ENCODE results near the gene P2RY6. TPM values are rescaled to one million over a fixed set of nuclear protein-coding genes. Genes with fewer than 3 reads are reported as not detected.
A peak's percentile ranks its signal among the peaks of the same experiment; 100 is the strongest.

Gene P2RY6
- total RNA-seq, 2 experiments from 2014 or later = not detected

- Mint-ChIP-seq H3K4me1 (ENCODE audit: low read depth) (no peaks in the 10 kb centered on the region), H3K9me3 (no peaks in the 10 kb centered on the region), H3K27me3 (no peaks in the 10 kb centered on the region), H3K4me3 (no peak overlapping the region), H3K36me3 (no peaks in the 10 kb centered on the region), H3K27ac (no peak overlapping the region)
- ChIA-PET CTCF (interaction anchor here (1.2 kb wide), 2 partner anchors 25 to 29 kb away, joined by 3 to 4 read pairs; no protein-coding TSS in a partner anchor), POLR2A (interaction anchor here (0.6 to 0.8 kb wide), 2 partner anchors 12 to 85 kb away, joined by 3 read pairs; no protein-coding TSS in a partner anchor)
- intact Hi-C loops (cut with micrococcal nuclease) = no loop called here
- no peak for DNase-seq
These were observed 59.2 kb downstream of the P2RY6 start for GRCh38 chr11:73331138-73331916.

GRCh38 chr11:73333173-73333572 lies 61.0 kb downstream of the P2RY6 start:
- no peaks in the 10 kb centered on the region for H3K36me3 Mint-ChIP-seq
- DNase-seq = no peak
- CTCF ChIA-PET = interaction anchor here (1.0 to 6.2 kb wide), 2 partner anchors 19 to 26 kb away, joined by 3 to 123 read pairs; partner anchors contain the start of gene ARHGEF17
- intact Hi-C loops (cut with micrococcal nuclease) = no loop called here
- H3K27me3 Mint-ChIP-seq = no peaks in the 10 kb centered on the region
- POLR2A ChIA-PET = no interaction called here
- no peaks in the 10 kb centered on the region for H3K9me3 Mint-ChIP-seq
- no peaks in the 10 kb centered on the region for H3K4me1 Mint-ChIP-seq (ENCODE audit: low read depth)
- H3K4me3 Mint-ChIP-seq = no peak overlapping the region
- no peak overlapping the region for H3K27ac Mint-ChIP-seq

DNA sequence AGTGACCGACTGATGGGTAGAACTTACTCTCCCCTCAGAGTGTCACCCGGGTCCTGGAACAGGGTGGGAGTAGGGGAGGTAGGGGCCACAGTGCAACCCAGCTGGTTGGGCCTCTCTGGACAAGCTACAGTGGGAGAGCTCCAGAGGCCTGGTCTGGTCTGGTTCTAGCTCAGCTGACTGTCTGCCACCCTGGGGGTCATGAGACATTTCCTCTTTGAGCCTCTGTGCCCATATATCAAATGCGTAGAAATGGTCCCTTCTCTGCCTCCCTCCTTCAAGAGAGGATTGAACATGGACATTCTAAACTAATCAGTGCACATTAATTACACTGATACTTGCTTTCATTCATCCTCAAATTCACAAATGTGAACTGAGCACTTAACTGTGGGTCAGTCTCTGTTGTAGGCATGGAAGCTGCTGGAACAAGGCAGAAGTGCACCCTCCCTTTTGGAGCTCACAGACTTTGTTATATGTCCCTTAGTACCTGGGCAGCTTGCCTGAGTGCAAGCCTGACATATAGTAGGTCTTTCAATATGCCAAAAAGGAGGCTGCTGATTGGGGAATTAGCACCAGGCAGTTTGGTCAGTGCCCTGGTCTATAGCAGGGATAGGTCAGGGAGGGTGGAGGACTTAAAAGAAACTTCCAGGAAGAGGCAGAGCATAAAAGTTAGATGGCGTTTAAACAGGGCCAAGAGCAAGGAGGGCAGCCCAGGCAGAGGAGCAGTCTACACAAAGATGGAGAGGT lies 61.7 kb downstream of the P2RY6 start:
- Mint-ChIP-seq H3K27ac (no peak overlapping the region), H3K36me3 (no peaks in the 10 kb centered on the region), H3K9me3 (no peaks in the 10 kb centered on the region), H3K4me3 (no peak overlapping the region), H3K4me1 (ENCODE audit: low read depth) (no peaks in the 10 kb centered on the region), H3K27me3 (no peaks in the 10 kb centered on the region)
- POLR2A ChIA-PET = no interaction called here
- CTCF ChIA-PET = interaction anchor here (0.5 to 6.2 kb wide), 4 partner anchors 27 to 381 kb away, joined by 3 to 123 read pairs (median 16); partner anchors contain the start of gene ARHGEF17
- intact Hi-C loops (cut with micrococcal nuclease) = loop anchor here (2.0 kb wide), 1 partner anchor 39 kb away; no protein-coding TSS in a partner anchor
- DNase-seq = no peak

DNA sequence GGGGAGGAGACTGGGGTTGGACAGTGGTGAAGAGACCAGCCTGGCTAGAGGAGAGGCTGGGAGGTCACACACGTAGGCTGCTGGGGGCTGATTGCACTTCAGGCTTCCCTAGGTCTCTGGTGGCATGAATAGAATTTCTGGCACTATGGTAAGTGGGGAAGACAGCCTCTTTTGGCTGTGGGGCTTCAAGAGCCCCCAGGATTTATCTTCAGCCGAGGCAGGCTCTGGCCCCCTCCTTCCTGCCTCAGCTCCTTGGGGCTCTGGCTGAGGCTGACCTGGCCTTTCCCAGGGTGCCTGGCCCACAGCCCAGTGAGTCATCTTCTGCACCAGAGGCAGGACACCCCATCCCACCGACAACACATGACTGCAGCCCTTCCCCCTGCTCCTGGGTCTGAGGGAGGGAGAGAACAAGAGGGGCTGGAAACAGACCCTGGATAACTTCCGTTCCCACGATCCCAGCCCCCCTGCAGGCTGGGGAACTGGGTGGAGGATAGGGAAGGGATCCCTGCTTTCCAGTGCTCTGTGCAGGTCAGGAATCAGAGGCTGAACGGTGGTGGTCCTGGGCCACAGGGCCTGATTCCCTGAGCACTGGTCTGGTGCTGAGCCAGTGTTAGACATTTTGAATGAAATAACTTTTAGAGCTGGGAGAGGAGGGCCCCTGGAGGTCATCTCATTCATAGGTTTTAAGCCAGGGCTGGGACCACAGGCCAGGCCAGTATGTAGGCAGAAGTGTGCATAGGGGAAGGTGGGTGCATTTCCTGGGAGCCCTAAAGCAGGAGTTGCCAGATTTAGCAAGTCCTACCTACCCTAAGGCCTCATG lies 62.5 kb downstream of the P2RY6 start:
- intact Hi-C loops (cut with micrococcal nuclease) = loop anchor here (1.0 to 5.0 kb wide), 3 partner anchors 27 to 147 kb away; no protein-coding TSS in a partner anchor
- ChIA-PET POLR2A (interaction anchor here (1.4 kb wide), 1 partner anchor 27 kb away, joined by 5 read pairs; no protein-coding TSS in a partner anchor), CTCF (interaction anchor here (0.5 to 6.2 kb wide), 23 partner anchors 8 to 381 kb away, joined by 3 to 123 read pairs (median 4); partner anchors contain the start of gene ARHGEF17)
- Mint-ChIP-seq H3K4me3 (no peak overlapping the region), H3K27me3 (no peaks in the 10 kb centered on the region), H3K36me3 (no peaks in the 10 kb centered on the region), H3K9me3 (no peaks in the 10 kb centered on the region), H3K4me1 (ENCODE audit: low read depth) (no peaks in the 10 kb centered on the region), H3K27ac (no peak overlapping the region)
- DNase-seq = no peak

DNA sequence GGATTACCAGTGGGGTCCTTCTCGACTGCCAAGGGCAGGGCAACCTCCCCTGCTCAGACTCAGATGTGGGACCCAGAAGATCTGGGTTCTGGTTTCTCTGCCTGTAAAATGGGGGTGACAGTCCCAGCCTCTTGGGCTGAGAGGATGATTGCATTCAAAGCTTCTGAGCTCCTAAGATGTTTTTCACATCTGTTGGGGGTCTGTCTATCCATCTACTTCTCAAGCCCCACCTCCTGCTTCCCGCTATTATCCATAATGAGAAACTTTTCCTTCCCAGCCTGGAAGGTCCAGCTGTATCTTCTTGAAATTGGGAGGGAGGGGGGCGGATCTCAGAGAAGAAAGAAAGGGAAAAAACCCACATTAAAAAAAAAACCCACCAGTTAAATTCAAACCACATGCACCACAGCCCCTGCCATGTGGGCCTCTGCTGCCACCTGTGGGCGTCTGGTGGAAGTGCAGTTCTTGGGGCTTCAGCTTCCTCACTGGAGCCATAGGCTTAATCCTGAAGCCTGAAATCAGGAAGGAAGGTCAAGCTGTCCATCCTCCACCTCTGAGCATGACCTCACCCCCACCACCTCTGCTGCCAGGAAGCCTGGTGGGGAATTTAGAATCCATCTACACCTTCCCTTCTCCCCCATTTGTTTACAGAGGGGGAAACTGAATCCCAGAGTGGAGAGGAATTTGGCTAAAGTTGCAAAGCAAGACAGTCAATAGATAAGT lies 63.2 kb downstream of the P2RY6 start:
- H3K9me3 Mint-ChIP-seq = no peaks in the 10 kb centered on the region
- DNase-seq = peak; percentile 83
- H3K27me3 Mint-ChIP-seq = no peaks in the 10 kb centered on the region
- no peaks in the 10 kb centered on the region for H3K4me1 Mint-ChIP-seq (ENCODE audit: low read depth)
- ChIA-PET CTCF (interaction anchor here (0.6 to 6.2 kb wide), 27 partner anchors 8 to 291 kb away, joined by 3 to 123 read pairs (median 4); partner anchors contain the start of gene ARHGEF17), POLR2A (interaction anchor here (0.7 to 1.4 kb wide), 2 partner anchors 28 to 1735 kb away, joined by 3 to 5 read pairs; no protein-coding TSS in a partner anchor)
- H3K4me3 Mint-ChIP-seq = no peak overlapping the region
- no peak overlapping the region for H3K27ac Mint-ChIP-seq
- no peaks in the 10 kb centered on the region for H3K36me3 Mint-ChIP-seq
- intact Hi-C loops (cut with micrococcal nuclease) = loop anchor here (1.0 to 5.0 kb wide), 3 partner anchors 28 to 148 kb away; no protein-coding TSS in a partner anchor

DNA sequence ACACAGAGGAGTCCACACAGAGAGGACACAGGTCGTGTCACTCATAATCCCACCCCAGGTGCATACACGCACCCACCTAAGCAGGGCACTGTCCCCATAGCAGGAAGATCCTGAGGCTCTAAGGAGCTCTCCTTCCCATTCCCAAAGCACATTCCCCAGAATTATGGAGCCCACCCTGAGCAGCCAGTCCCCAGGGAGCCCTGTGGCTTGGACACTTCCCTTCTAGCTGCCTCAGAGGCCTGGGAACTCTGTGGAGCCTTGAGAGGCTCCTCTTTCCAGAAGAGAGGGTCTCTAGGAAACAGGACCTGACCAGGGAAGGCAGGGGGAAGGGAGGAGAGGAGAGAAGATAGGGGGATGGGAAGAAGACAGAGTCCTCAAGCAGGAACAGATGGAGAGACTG lies 65.7 kb downstream of the P2RY6 start:
- ChIA-PET POLR2A (no interaction called here), CTCF (interaction anchor here (0.5 to 6.2 kb wide), 10 partner anchors 13 to 904 kb away, joined by 3 to 123 read pairs (median 4); partner anchors contain the start of genes ARHGEF17 and CLPB)
- Mint-ChIP-seq H3K27ac (no peak overlapping the region), H3K9me3 (no peaks in the 10 kb centered on the region), H3K27me3 (no peaks in the 10 kb centered on the region), H3K4me3 (no peak overlapping the region), H3K36me3 (no peaks in the 10 kb centered on the region), H3K4me1 (ENCODE audit: low read depth) (no peaks in the 10 kb centered on the region)
- intact Hi-C loops (cut with micrococcal nuclease) = loop anchor here (5.0 kb wide), 1 partner anchor 151 kb away; no protein-coding TSS in a partner anchor
- DNase-seq = no peak

GRCh38 chr11:73338279-73338678 lies 66.1 kb downstream of the P2RY6 start:
- Mint-ChIP-seq H3K4me1 (ENCODE audit: low read depth) (no peaks in the 10 kb centered on the region), H3K27me3 (no peaks in the 10 kb centered on the region), H3K27ac (no peak overlapping the region), H3K36me3 (no peaks in the 10 kb centered on the region), H3K9me3 (no peaks in the 10 kb centered on the region), H3K4me3 (no peak overlapping the region)
- intact Hi-C loops (cut with micrococcal nuclease) = loop anchor here (5.0 kb wide), 1 partner anchor 151 kb away; no protein-coding TSS in a partner anchor
- CTCF ChIA-PET = interaction anchor here (6.2 kb wide), 1 partner anchor 31 kb away, joined by 123 read pairs; the partner anchor contains the start of gene ARHGEF17
- POLR2A ChIA-PET = no interaction called here
- no peak for DNase-seq

- CTCF ChIA-PET = interaction anchor here (1.9 to 2.9 kb wide), 2 partner anchors 11 to 20 kb away, joined by 5 to 18 read pairs; no protein-coding TSS in a partner anchor
- Mint-ChIP-seq H3K27me3 (no peaks in the 10 kb centered on the region), H3K27ac (no peak overlapping the region), H3K36me3 (no peaks in the 10 kb centered on the region), H3K9me3 (no peaks in the 10 kb centered on the region), H3K4me3 (no peak overlapping the region), H3K4me1 (ENCODE audit: low read depth) (no peaks in the 10 kb centered on the region)
- no peak for DNase-seq
- POLR2A ChIA-PET = no interaction called here
- intact Hi-C loops (cut with micrococcal nuclease) = no loop called here
These were observed 68.0 kb downstream of the P2RY6 start for GRCh38 chr11:73340164-73340563.

DNA sequence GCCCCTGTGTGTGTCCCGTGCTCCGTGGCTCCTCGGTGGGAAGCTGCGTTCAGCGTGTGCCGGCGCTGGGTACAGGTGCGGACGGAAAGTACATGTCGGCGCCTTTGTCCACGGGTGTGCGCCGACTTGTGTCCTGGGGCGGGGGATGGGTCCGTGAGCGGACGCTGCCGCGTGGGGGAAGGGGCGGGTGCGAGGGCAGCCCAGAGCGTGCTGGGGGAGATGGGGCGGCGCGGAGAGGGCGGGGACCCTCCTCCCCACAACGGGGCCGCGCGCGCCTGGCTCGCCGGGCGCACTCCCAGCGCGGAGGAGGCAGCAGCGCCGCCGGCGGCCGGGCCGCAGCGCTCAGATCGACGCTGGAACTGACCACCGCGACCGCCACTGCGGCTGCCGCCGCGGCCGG lies 70.5 kb downstream of the P2RY6 start:
- intact Hi-C loops (cut with micrococcal nuclease) = no loop called here
- Mint-ChIP-seq H3K27ac (no peak overlapping the region), H3K36me3 (no peaks in the 10 kb centered on the region), H3K4me1 (ENCODE audit: low read depth) (no peaks in the 10 kb centered on the region), H3K9me3 (no peaks in the 10 kb centered on the region), H3K27me3 (no peaks in the 10 kb centered on the region), H3K4me3 (no peak overlapping the region)
- POLR2A ChIA-PET = no interaction called here
- CTCF ChIA-PET = interaction anchor here (0.5 to 2.9 kb wide), 2 partner anchors 9 to 43 kb away, joined by 3 to 18 read pairs; no protein-coding TSS in a partner anchor
- no peak for DNase-seq

GRCh38 chr11:73343076-73343873 lies 71.1 kb downstream of the P2RY6 start:
- CTCF ChIA-PET = interaction anchor here (0.5 kb wide), 1 partner anchor 44 kb away, joined by 3 read pairs; no protein-coding TSS in a partner anchor
- H3K27ac Mint-ChIP-seq = no peak overlapping the region

More at GRCh38 chr11:73343076-73343873, 71.1 kb downstream of the P2RY6 start:
- no peaks in the 10 kb centered on the region for H3K36me3 Mint-ChIP-seq
- H3K9me3 Mint-ChIP-seq = no peaks in the 10 kb centered on the region
- no peak overlapping the region for H3K4me3 Mint-ChIP-seq
- intact Hi-C loops (cut with micrococcal nuclease) = no loop called here
- POLR2A ChIA-PET = no interaction called here
- H3K4me1 Mint-ChIP-seq (ENCODE audit: low read depth) = no peaks in the 10 kb centered on the region
- no peaks in the 10 kb centered on the region for H3K27me3 Mint-ChIP-seq
- DNase-seq = no peak

Measured in activated CD4-positive, alpha-beta memory T cell treated with anti-CD3 and anti-CD28 coated beads for 36 hours (primary cell).